Vagina (tissue), 2 donors: ENCODE results near the gene PCDHA9.

Experiments used
- POLR2A ChIP-seq, 2 donors: fragments of 450-650 bp; IDR thresholded peaks; one replicate each; pipeline ENCODE4 v1.6.1; 2017; ENCODE audit warnings: antibody characterized with exemption in 2 of 2, mild to moderate bottlenecking in 2 of 2, moderate library complexity in 2 of 2
- TF ChIP-seq, protein P1 (sequence below), 3 experiments: fragments of 450-650 bp in 2 of 3; fragments of 200-600 bp in 1 of 3; sonication (generic) in 1 of 3; IDR thresholded peaks; one replicate each; pipeline ENCODE4 v1.5.1; 2017 to 2019; ENCODE audit warnings: antibody characterized with exemption in 3 of 3, mild to moderate bottlenecking in 2 of 3, moderate library complexity in 2 of 3

DNA sequence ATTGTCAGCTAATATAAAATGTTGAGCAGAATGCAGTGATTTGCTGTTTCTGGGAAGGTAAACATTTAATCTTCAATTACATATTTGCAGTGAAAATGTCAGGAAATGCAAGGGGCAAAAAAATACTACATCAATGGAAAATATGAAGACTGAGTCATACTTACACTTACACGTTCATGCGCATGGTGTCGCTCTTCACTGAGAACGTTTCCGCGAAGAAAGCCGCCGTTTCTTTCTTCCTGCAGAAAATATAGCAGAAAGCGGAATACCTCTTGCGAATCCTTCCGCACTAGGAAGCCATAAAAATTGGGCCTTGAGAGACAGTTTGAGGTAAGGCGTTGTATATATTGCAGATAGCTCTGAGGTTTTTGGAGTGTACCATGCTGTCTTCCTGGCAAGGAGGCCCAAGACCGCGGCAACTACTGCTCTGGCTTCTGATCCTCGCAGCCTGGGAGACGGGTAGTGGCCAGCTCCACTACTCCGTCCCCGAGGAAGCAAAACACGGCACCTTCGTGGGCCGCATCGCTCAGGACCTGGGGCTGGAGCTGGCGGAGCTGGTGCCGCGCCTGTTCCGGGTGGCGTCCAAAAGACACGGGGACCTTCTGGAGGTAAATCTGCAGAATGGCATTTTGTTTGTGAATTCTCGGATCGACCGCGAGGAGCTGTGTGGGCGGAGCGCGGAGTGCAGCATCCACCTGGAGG lies 33.9 kb downstream of the PCDHA9 start, which contains the start of gene PCDHA13:
- TF ChIP-seq, protein P1, sequence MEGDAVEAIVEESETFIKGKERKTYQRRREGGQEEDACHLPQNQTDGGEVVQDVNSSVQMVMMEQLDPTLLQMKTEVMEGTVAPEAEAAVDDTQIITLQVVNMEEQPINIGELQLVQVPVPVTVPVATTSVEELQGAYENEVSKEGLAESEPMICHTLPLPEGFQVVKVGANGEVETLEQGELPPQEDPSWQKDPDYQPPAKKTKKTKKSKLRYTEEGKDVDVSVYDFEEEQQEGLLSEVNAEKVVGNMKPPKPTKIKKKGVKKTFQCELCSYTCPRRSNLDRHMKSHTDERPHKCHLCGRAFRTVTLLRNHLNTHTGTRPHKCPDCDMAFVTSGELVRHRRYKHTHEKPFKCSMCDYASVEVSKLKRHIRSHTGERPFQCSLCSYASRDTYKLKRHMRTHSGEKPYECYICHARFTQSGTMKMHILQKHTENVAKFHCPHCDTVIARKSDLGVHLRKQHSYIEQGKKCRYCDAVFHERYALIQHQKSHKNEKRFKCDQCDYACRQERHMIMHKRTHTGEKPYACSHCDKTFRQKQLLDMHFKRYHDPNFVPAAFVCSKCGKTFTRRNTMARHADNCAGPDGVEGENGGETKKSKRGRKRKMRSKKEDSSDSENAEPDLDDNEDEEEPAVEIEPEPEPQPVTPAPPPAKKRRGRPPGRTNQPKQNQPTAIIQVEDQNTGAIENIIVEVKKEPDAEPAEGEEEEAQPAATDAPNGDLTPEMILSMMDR (IDR thresholded peaks at IDR 0.05), result no peak
- no peak for TF ChIP-seq POLR2A (IDR thresholded peaks at IDR 0.05)
